GM20000 (cell line): Measurements from ENCODE around the gene TMEM37.

Source experiments
- DNase-seq: peaks from one replicate; pipeline ENCODE4 v3.0.0; 2012; ENCODE audit warnings: low spot score
- TF ChIP-seq, protein P1 (sequence below): IDR thresholded peaks from 2 replicates; pipeline ENCODE4 v1.5.1; 2012; ENCODE audit warnings: mild to moderate bottlenecking, control low read depth; ENCODE audit errors: extremely low read depth, missing control alignments

The TMEM37 gene

DNA sequence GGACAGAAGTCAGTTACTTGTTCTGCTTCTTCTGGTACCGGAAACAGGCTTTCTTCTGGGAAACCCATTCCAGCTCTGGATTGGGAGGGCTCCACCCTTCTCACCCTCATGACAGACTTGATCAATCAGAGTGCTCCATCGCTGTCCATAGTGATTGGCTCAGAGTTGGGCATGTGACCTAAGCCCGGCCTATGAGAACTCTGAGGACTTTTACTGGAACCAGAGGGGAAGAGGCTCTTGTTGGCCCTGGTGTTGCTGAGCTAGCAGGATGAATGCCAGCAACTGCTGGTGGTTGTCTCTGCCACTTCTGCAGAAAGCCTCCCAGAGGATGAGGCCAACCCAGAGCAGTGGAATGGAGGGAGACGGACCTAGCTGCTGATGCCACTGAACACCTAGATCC lies 33.3 kb downstream of the TMEM37 start:
- TF ChIP-seq, protein P1, sequence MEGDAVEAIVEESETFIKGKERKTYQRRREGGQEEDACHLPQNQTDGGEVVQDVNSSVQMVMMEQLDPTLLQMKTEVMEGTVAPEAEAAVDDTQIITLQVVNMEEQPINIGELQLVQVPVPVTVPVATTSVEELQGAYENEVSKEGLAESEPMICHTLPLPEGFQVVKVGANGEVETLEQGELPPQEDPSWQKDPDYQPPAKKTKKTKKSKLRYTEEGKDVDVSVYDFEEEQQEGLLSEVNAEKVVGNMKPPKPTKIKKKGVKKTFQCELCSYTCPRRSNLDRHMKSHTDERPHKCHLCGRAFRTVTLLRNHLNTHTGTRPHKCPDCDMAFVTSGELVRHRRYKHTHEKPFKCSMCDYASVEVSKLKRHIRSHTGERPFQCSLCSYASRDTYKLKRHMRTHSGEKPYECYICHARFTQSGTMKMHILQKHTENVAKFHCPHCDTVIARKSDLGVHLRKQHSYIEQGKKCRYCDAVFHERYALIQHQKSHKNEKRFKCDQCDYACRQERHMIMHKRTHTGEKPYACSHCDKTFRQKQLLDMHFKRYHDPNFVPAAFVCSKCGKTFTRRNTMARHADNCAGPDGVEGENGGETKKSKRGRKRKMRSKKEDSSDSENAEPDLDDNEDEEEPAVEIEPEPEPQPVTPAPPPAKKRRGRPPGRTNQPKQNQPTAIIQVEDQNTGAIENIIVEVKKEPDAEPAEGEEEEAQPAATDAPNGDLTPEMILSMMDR, result no peak
- DNase-seq, result no peak

DNA sequence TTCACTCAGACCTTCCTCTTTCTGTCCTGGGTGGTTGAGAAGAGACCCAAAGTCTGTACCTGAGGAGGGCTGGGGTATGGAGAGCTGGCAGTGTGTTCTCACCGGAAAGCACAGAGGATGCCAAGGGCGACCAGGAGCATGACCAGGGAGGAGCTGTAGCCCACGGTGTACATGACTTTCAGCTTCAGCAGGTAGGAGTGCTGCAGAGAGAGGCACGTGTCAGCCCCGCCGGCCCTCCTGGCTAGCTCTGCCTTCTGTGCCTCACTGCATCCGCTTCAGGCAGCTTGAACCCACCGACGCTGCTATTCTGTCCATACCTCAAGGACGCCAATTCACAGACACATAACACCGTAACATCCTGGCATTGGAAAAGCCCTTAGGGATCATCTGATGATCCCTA lies 34.0 kb downstream of the TMEM37 start:
- TF ChIP-seq, protein P1, result no peak
- no peak for DNase-seq

DNA sequence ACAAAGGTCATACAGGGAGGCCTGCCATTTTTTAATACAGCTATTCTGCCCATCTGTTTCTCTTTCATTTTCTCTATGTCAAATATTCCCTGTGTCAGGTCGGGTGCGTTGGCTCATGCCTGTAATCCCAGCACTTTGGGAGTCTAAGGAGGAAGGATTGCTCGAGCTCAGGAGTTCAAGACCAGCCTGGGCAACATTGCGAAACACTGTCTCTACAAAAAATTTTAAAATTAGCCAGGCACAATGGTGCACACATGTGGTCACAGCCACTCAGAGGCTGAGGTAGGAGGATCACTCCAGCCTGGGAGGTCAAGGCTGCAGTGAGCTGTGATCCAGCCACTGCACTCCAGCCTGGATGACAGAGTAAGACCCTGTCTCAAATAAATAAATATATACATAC lies 34.7 kb downstream of the TMEM37 start:
- TF ChIP-seq, protein P1, result no peak
- no peak for DNase-seq

DNA sequence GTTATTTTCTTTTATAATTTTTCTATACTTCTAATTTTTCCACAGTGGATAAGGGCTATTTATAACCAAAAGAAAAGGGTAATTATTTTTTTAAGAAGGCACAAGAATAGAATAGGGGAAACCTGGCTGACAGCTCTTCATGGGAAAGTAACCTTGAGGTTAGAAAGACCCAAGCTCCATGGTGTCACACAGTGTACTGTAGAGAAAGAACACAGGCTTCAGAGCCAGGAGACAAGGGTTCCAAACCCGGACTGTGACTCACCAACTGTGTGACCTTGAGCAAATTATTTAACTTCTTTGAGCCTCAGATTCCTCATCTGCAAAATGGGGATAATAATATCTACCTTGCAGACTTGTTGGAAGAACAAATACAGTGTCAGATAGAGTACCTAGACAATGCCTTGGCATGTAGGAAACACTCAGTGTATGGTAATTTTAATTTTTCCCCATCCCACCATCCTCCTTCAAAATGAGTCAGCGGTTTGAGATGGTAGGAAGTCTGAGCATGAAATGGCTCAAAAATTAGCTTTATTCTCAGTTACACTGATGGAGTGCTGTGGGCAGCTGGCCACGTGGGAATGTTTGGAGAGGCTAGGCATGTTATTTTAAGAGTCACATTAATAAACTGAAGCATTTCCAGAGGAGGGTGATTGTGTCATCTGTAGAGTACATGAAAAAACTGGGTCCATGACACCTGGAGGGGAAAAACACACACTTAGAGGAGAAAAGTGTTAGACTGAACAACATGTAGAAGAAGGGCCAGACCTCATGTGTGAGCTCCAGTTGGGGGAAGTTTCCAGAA lies 36.7 kb downstream of the TMEM37 start:
- TF ChIP-seq, protein P1, result no peak
- no peak for DNase-seq

DNA sequence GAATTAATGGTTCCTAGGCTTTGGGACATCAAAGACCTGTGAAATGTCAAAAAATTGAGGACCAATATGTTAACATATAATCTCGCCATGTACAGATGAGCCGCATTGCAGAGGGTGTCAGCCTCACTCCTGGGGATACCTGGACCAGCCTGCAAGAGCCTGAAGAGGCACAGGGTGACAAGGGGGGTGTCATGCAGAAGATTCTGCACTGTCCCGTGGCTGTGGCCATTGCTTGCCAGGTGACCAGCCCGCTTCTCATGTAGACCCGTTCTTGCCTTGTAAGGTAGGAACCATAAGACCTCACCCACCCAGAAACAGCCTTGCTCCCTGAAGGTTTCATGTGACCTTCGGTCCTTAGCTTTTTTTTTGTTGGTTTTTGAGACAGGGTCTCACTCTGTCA lies 37.5 kb downstream of the TMEM37 start:
- TF ChIP-seq, protein P1, result no peak
- no peak for DNase-seq

DNA sequence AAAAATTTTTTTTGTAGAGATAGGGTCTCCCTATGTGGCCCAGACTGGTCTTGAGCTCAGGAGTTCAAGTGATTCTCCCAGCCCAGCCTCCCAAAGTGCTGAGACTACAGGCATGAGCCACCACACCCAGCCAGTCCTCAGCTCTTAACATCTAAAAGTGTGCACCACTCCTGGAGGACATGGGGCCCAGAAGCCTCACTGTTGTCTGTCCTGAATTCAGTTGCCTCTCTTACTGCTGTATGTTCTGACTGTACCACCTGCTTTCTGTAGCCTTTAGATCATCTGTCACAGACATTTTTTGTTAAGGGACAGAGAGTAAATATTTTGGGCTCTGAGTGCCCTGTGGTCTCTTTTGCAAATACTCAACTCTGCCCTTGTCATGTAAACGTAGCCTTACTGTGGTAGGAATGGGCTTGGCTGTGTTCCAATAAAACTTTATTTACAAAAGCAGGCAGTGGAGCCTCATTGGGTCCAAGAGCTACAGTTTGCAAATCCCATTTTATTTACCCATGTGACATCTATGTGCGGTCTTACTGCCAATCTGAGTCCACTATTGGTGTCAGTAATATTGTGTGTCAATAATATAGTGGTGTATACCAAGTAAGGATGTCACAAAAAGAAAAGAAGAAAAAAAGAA lies 38.1 kb downstream of the TMEM37 start:
- no peak for DNase-seq
- TF ChIP-seq, protein P1, result no peak

DNA sequence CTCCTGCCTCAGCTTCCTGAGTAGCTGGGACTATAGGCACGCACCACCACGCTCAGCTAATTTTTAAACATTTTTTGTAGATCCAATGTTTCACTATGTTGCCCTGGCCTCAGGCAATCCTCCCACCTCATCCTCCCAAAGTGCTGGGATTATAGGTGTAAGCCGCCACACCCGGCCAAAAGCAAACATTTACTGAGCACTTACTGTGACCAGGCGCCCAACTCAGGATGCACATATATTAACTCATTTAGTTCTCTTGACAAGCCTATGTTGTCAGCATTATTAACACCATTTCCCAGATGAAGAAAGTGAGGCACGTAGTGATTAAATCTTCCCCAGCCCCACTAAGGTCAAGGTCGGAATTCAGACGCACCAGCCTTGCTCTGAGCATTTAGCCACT lies 41.1 kb downstream of the TMEM37 start:
- TF ChIP-seq, protein P1, result no peak
- no peak for DNase-seq
